Activated CD8-positive, alpha-beta memory T cell treated with anti-CD3 and anti-CD28 coated beads for 4 hours (primary cell): ENCODE measurements around the gene CDH23.

Experiments
- DNase-seq, 2 donors: peaks; one replicate each; pipeline ENCODE4 v3.0.0-alpha.2; 2020; ENCODE audit warnings: low read depth in 2 of 2

CDH23 gene

GRCh38 chr10:71816936-71817618 lies 420.4 kb downstream of the CDH23 start:
- no peak for DNase-seq

- no peak for DNase-seq
These were observed 421.3 kb downstream of the CDH23 start for GRCh38 chr10:71817831-71818655.

- DNase-seq: no peak
These were observed 422.0 kb downstream of the CDH23 start for GRCh38 chr10:71818674-71819260.

GRCh38 chr10:71819441-71819861 lies 422.7 kb downstream of the CDH23 start:
- DNase-seq: no peak

- no peak for DNase-seq
These were observed 423.3 kb downstream of the CDH23 start for GRCh38 chr10:71819985-71820384.

GRCh38 chr10:71820966-71821365 lies 424.2 kb downstream of the CDH23 start:
- DNase-seq: no peak

- DNase-seq: no peak
These were observed 425.4 kb downstream of the CDH23 start for GRCh38 chr10:71821909-71822763.

GRCh38 chr10:71823356-71823755 lies 426.6 kb downstream of the CDH23 start:
- no peak for DNase-seq

GRCh38 chr10:71824333-71824732 lies 427.6 kb downstream of the CDH23 start:
- DNase-seq: no peak

GRCh38 chr10:71825217-71825616 lies 428.5 kb downstream of the CDH23 start:
- no peak for DNase-seq

GRCh38 chr10:71827852-71828251 lies 431.1 kb downstream of the CDH23 start:
- DNase-seq: no peak

GRCh38 chr10:71828702-71829101 lies 432.0 kb downstream of the CDH23 start:
- no peak for DNase-seq

GRCh38 chr10:71829171-71829570 lies 432.5 kb downstream of the CDH23 start:
- no peak for DNase-seq

GRCh38 chr10:71829896-71830295 lies 433.2 kb downstream of the CDH23 start:
- DNase-seq: no peak

GRCh38 chr10:71830726-71831125 lies 434.0 kb downstream of the CDH23 start:
- DNase-seq: no peak

GRCh38 chr10:71831646-71832552 lies 435.2 kb downstream of the CDH23 start:
- no peak for DNase-seq

- no peak for DNase-seq
These were observed 436.2 kb downstream of the CDH23 start for GRCh38 chr10:71832967-71833366.

- no peak for DNase-seq
These were observed 437.0 kb downstream of the CDH23 start for GRCh38 chr10:71833451-71834342.

GRCh38 chr10:71834343-71834674 lies 437.6 kb downstream of the CDH23 start:
- DNase-seq: no peak
